GM12878 (cell line): ENCODE results near the gene CDSN.

Experiments used
- BHLHE40 ChIP-seq, 2 experiments: fragments of 450-650 bp in 1 of 2; IDR thresholded peaks; 2 replicates each; pipeline ENCODE4 v1.6.1; 2011 to 2017; ENCODE audit warnings: low read depth in 2 of 2, borderline replicate concordance in 1 of 2, improper control_type of control experiment in 1 of 2, low read length in 1 of 2, mild to moderate bottlenecking in 1 of 2
- CHD1 ChIP-seq: IDR thresholded peaks from 2 replicates; pipeline ENCODE4 v1.6.1; 2012; ENCODE audit warnings: low read depth, low read length, improper control_type of control experiment
- DPF2 ChIP-seq: fragments of 450-650 bp; IDR thresholded peaks from 2 replicates; pipeline ENCODE4 v1.6.1; 2017; ENCODE audit warnings: mild to moderate bottlenecking
- EP300 ChIP-seq, 2 experiments: fragments of 150-350 bp in 1 of 2; IDR thresholded peaks; 2 replicates each; pipeline ENCODE4 v1.6.1; 2011 to 2012; ENCODE audit warnings: low read depth in 2 of 2, low read length in 2 of 2, borderline replicate concordance in 1 of 2, improper control_type of control experiment in 1 of 2, inconsistent platforms in 1 of 2; ENCODE audit not compliant: control insufficient read depth in 1 of 2
- JUNB ChIP-seq: IDR thresholded peaks from 2 replicates; pipeline ENCODE4 v1.6.1; 2016; ENCODE audit warnings: antibody characterized with exemption, mild to moderate bottlenecking
- MAX ChIP-seq: IDR thresholded peaks from 2 replicates; pipeline ENCODE4 v1.6.1; 2012; ENCODE audit warnings: low read depth, low read length, improper control_type of control experiment
- MXI1 ChIP-seq: fragments of 150-350 bp; IDR thresholded peaks from 2 replicates; pipeline ENCODE4 v1.6.1; 2011; ENCODE audit warnings: low read depth, mild to moderate bottlenecking, inconsistent platforms, low read length, improper control_type of control experiment
- NFYB ChIP-seq: IDR thresholded peaks from 2 replicates; pipeline ENCODE4 v1.6.1; 2011; ENCODE audit warnings: low read depth, mild to moderate bottlenecking, low read length, improper control_type of control experiment, moderate library complexity; ENCODE audit not compliant: insufficient read depth
- POLR2AphosphoS5 ChIP-seq: IDR thresholded peaks from 2 replicates; pipeline ENCODE4 v1.6.1; 2011; ENCODE audit warnings: mild to moderate bottlenecking, low read length, inconsistent platforms
- SIN3A ChIP-seq: IDR thresholded peaks from 2 replicates; pipeline ENCODE4 v1.6.1; 2012; ENCODE audit warnings: low read depth, low read length, improper control_type of control experiment
- ZNF274 ChIP-seq: IDR thresholded peaks from one replicate; pipeline ENCODE4 v1.8.0; 2011; ENCODE audit not compliant: insufficient read length, insufficient read depth
- TF ChIP-seq, protein P1 (sequence below), 3 experiments: IDR thresholded peaks in 2 of 3; conservative IDR thresholded peaks in 1 of 3; 2 replicates each; pipeline ENCODE4 v1.5.1; 2011; ENCODE audit warnings: low read depth in 3 of 3, low read length in 3 of 3, mild to moderate bottlenecking in 3 of 3, control low read depth in 2 of 3, moderate library complexity in 2 of 3, inconsistent platforms in 1 of 3, mixed read lengths in 1 of 3; ENCODE audit not compliant: control insufficient read depth in 2 of 3, insufficient read depth in 1 of 3; ENCODE audit errors: extremely low read depth in 1 of 3
- TF ChIP-seq, protein P2 (sequence below): IDR thresholded peaks from 2 replicates; pipeline ENCODE4 v1.6.1; 2011; ENCODE audit warnings: low read depth, low read length, improper control_type of control experiment, borderline replicate concordance

- TF ChIP-seq, protein P1, sequence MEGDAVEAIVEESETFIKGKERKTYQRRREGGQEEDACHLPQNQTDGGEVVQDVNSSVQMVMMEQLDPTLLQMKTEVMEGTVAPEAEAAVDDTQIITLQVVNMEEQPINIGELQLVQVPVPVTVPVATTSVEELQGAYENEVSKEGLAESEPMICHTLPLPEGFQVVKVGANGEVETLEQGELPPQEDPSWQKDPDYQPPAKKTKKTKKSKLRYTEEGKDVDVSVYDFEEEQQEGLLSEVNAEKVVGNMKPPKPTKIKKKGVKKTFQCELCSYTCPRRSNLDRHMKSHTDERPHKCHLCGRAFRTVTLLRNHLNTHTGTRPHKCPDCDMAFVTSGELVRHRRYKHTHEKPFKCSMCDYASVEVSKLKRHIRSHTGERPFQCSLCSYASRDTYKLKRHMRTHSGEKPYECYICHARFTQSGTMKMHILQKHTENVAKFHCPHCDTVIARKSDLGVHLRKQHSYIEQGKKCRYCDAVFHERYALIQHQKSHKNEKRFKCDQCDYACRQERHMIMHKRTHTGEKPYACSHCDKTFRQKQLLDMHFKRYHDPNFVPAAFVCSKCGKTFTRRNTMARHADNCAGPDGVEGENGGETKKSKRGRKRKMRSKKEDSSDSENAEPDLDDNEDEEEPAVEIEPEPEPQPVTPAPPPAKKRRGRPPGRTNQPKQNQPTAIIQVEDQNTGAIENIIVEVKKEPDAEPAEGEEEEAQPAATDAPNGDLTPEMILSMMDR (IDR thresholded peaks at IDR 0.05 in 2 of 3, conservative IDR thresholded peaks at IDR 0.05 in 1 of 3; ENCODE audit: control insufficient read depth in 2 of 3, extremely low read depth in 1 of 3, insufficient read depth in 1 of 3, low read depth in 3 of 3, low read length in 3 of 3) = no peak
- no peak for TF ChIP-seq BHLHE40 (IDR thresholded peaks at IDR 0.05; ENCODE audit: borderline replicate concordance in 1 of 2, low read depth in 2 of 2, low read length in 1 of 2)
- TF ChIP-seq DPF2 = no peak
- TF ChIP-seq POLR2AphosphoS5 = no peak
- no peak for TF ChIP-seq MAX
- TF ChIP-seq, protein P2, sequence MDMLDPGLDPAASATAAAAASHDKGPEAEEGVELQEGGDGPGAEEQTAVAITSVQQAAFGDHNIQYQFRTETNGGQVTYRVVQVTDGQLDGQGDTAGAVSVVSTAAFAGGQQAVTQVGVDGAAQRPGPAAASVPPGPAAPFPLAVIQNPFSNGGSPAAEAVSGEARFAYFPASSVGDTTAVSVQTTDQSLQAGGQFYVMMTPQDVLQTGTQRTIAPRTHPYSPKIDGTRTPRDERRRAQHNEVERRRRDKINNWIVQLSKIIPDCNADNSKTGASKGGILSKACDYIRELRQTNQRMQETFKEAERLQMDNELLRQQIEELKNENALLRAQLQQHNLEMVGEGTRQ = no peak
- no peak for TF ChIP-seq JUNB
- no peak for TF ChIP-seq NFYB
- no peak for TF ChIP-seq CHD1
- no peak for TF ChIP-seq ZNF274
- no peak for TF ChIP-seq SIN3A
- TF ChIP-seq MXI1 = no peak
- TF ChIP-seq EP300 (IDR thresholded peaks at IDR 0.05; ENCODE audit: borderline replicate concordance in 1 of 2, control insufficient read depth in 1 of 2, low read depth in 2 of 2, low read length in 2 of 2) = no peak
Measured at GRCh38 chr6:31165986-31166385, 45.7 kb upstream of the CDSN start.
